ENCODE results near the gene CCDC154.

DNA sequence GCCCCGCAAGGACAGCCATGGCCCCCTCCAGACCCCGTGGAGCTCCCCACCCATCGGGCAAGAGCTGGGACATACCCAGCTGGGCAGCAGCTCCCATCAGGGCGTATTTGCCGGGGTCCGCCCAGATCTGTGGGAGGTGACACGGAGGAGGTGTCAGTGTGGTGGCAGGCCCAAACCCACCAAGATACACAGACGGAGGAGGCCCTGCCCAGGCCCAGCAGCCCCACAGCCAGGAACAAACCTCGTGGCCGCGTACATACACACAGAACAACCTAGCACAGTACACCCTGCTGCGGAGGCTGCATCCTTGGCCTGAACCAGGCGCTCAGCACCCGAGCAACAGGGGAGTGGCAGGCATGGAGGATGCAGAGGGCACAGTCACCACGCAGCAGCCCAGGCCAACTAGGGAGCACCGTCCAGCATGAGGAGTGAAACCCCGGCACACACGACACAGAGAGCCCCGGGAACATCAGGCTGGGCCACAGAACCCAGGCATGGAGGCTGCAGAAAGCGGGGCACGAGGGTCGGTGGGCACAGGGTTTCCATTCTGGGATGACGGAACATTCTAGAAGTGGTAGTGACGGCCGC lies 4.9 kb upstream of the CCDC154 start:
- TF ChIP-seq, protein P1, sequence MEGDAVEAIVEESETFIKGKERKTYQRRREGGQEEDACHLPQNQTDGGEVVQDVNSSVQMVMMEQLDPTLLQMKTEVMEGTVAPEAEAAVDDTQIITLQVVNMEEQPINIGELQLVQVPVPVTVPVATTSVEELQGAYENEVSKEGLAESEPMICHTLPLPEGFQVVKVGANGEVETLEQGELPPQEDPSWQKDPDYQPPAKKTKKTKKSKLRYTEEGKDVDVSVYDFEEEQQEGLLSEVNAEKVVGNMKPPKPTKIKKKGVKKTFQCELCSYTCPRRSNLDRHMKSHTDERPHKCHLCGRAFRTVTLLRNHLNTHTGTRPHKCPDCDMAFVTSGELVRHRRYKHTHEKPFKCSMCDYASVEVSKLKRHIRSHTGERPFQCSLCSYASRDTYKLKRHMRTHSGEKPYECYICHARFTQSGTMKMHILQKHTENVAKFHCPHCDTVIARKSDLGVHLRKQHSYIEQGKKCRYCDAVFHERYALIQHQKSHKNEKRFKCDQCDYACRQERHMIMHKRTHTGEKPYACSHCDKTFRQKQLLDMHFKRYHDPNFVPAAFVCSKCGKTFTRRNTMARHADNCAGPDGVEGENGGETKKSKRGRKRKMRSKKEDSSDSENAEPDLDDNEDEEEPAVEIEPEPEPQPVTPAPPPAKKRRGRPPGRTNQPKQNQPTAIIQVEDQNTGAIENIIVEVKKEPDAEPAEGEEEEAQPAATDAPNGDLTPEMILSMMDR (IDR thresholded peaks at IDR 0.05), result no peak
- TF ChIP-seq POLR2A (IDR thresholded peaks at IDR 0.05), result no peak

Measured in uterus (tissue), 2 donors.